Cardiac muscle cell (in vitro differentiated cells and primary cell): ENCODE results near the gene ASB18. TPM values are rescaled to one million over a fixed set of nuclear protein-coding genes. Genes with fewer than 3 reads are reported as not detected.

Experiments
- DNase-seq, 2 donors: peaks; one replicate each; pipeline versions ENCODE4 v3.0.0 to v3.0.0-alpha.2; 2010 to 2017; ENCODE audit warnings: low read depth in 1 of 2, low spot score in 1 of 2
- H3K27ac ChIP-seq: fragments of 200-600 bp; sonication (generic); 2 replicates; pipeline ENCODE4 v1.5.1; 2016
- H3K27me3 ChIP-seq: fragments of 200-600 bp; sonication (generic); 2 replicates; pipeline ENCODE4 v1.6.0; 2016; ENCODE audit warnings: control low read depth
- H3K36me3 ChIP-seq: fragments of 200-600 bp; sonication (generic); 2 replicates; pipeline ENCODE4 v1.5.1; 2016; ENCODE audit warnings: control low read depth
- H3K4me1 ChIP-seq: fragments of 200-600 bp; sonication (generic); 2 replicates; pipeline ENCODE4 v1.8.1; 2017; ENCODE audit warnings: low read depth, mild to moderate bottlenecking, mixed run types
- H3K4me3 ChIP-seq: fragments of 200-600 bp; sonication (generic); 2 replicates; pipeline ENCODE4 v1.5.1; 2016; ENCODE audit warnings: mild to moderate bottlenecking
- H3K9me3 ChIP-seq: fragments of 200-600 bp; sonication (generic); 2 replicates; pipeline ENCODE4 v1.5.1; 2017; ENCODE audit warnings: low read depth, mild to moderate bottlenecking, control low read depth
- CTCF ChIP-seq: IDR thresholded peaks from 2 replicates; pipeline ENCODE4 v1.5.1; 2012; ENCODE audit warnings: low read depth, mild to moderate bottlenecking, low read length
- polyA plus RNA-seq: library from polyadenylated mRNA; unstranded; fragments of >200 nt; fragmentation: Nextera tagmentation; extraction: Ambion mirVana; gene quantifications from 2 replicates; pipeline ENCODE4 v1.2.1, GENCODE V29; 2016
- total RNA-seq: library from RNA; depleted of rRNA; stranded (reverse); fragments of >200 nt; gene quantifications from 2 replicates; pipeline ENCODE4 v1.2.3, GENCODE V29; 2016

Gene ASB18
- total and polyA plus RNA-seq, 2 experiments from 2014 or later, result 0.70 TPM; not detected in 1

GRCh38 chr2:236172255-236173035 is 91.8 kb downstream of the ASB18 start:
- peaks cover 100% of the 10 kb centered on the region for H3K27me3 ChIP-seq
- TF ChIP-seq CTCF, result no peak
- H3K9me3 ChIP-seq, result no peaks in the 10 kb centered on the region
- H3K27ac ChIP-seq, result no peak overlapping the region
- DNase-seq, result no peak
- no peak overlapping the region for H3K4me3 ChIP-seq
- no peaks in the 10 kb centered on the region for H3K36me3 ChIP-seq
- no peaks in the 10 kb centered on the region for H3K4me1 ChIP-seq

- no peak overlapping the region for H3K27ac ChIP-seq
- H3K4me3 ChIP-seq, result no peak overlapping the region
- H3K4me1 ChIP-seq, result no peaks in the 10 kb centered on the region
- H3K9me3 ChIP-seq, result no peaks in the 10 kb centered on the region
- TF ChIP-seq CTCF, result no peak
- no peak for DNase-seq
- H3K36me3 ChIP-seq, result no peaks in the 10 kb centered on the region
- peaks cover 100% of the 10 kb centered on the region for H3K27me3 ChIP-seq
Observed at GRCh38 chr2:236171680-236172254, 92.4 kb downstream of the ASB18 start.

- TF ChIP-seq CTCF, result no peak
- Histone ChIP-seq H3K27me3 (peaks cover 100% of the 10 kb centered on the region), H3K4me3 (no peak overlapping the region), H3K27ac (no peak overlapping the region), H3K36me3 (no peaks in the 10 kb centered on the region), H3K9me3 (no peaks in the 10 kb centered on the region), H3K4me1 (no peaks in the 10 kb centered on the region)
- no peak for DNase-seq
Observed at GRCh38 chr2:236171181-236171679, 93.0 kb downstream of the ASB18 start.

- H3K36me3 ChIP-seq, result no peaks in the 10 kb centered on the region
- DNase-seq, result no peak
- no peaks in the 10 kb centered on the region for H3K4me1 ChIP-seq
- H3K27ac ChIP-seq, result no peak overlapping the region
- TF ChIP-seq CTCF, result no peak
- H3K27me3 ChIP-seq, result peaks cover 100% of the 10 kb centered on the region
- H3K4me3 ChIP-seq, result no peak overlapping the region
- H3K9me3 ChIP-seq, result no peaks in the 10 kb centered on the region
Observed at GRCh38 chr2:236170590-236171165, 93.5 kb downstream of the ASB18 start.

- no peak for TF ChIP-seq CTCF
- no peak for DNase-seq
- peaks cover 100% of the 10 kb centered on the region for H3K27me3 ChIP-seq
- no peaks in the 10 kb centered on the region for H3K36me3 ChIP-seq
- H3K9me3 ChIP-seq, result no peaks in the 10 kb centered on the region
- no peak overlapping the region for H3K27ac ChIP-seq
- peaks cover 4% of the 10 kb centered on the region for H3K4me1 ChIP-seq
- no peak overlapping the region for H3K4me3 ChIP-seq
Observed at GRCh38 chr2:236169741-236170589, 94.2 kb downstream of the ASB18 start.
